ENCODE data around the gene WWOX. TPM values are rescaled to one million over a fixed set of nuclear protein-coding genes. Genes with fewer than 3 reads are reported as not detected.

Gene WWOX
- total and polyA plus RNA-seq, 2 of the 8 experiments (the other 6 are each of a cell fraction or from before 2014, with no cell fraction given), result 5.4 to 16.7 TPM

- no peak overlapping the region for H2BK15ac ChIP-seq (ENCODE audit: low read length)
- H4K5ac ChIP-seq (ENCODE audit: insufficient read length, low read depth, low read length), result no peak overlapping the region
- DNase-seq (ENCODE audit: low read depth in 1 of 2, low spot score in 2 of 2) (no peak), FAIRE-seq (no peak)
- WGBS, 2 experiments (ENCODE audit: extremely low coverage in 1 of 2, insufficient coverage in 1 of 2, insufficient read length in 1 of 2, insufficient replicate concordance in 2 of 2, low coverage in 1 of 2, low lambda C conversion rate in 2 of 2, missing lambda C conversion rate in 1 of 2), result 94% methylated on average over 6 of the region's 6 CpGs; no CpG with 5 or more reads in 1 of the 2 experiments
- no peak overlapping the region for H2BK120ac ChIP-seq (replicated peaks; ENCODE audit: low read depth, low read length)
- no peak for TF ChIP-seq MAFK (IDR thresholded peaks at IDR 0.05; ENCODE audit: low read depth, low read length)
- no peak overlapping the region for H3K9ac ChIP-seq (replicated peaks in 1 of 4; ENCODE audit: extremely low read depth in 1 of 4, low read depth in 3 of 4, low read length in 3 of 4)
- H3K4me3 ChIP-seq (ENCODE audit: extremely low read depth in 1 of 4, insufficient read depth in 2 of 4, low read depth in 3 of 4, low read length in 4 of 4), result no peak overlapping the region
- no peak overlapping the region for H4K8ac ChIP-seq (ENCODE audit: extremely low read depth, insufficient read depth, low read length)
- no peaks in the 10 kb centered on the region for H3K79me1 ChIP-seq (ENCODE audit: low read depth, low read length)
- no peak overlapping the region for H3K18ac ChIP-seq (ENCODE audit: extremely low read depth, low read length)
- no peak overlapping the region for H2AK5ac ChIP-seq (ENCODE audit: low read depth, low read length)
- H3K56ac ChIP-seq (replicated peaks; ENCODE audit: insufficient read length, low read depth, low read length), result no peak overlapping the region
- POLR2A ChIA-PET (ENCODE audit: partially characterized antibody), result no interaction called here
- no peaks in the 10 kb centered on the region for H4K20me1 ChIP-seq (replicated peaks in 1 of 2; ENCODE audit: control insufficient read depth in 1 of 2, insufficient read depth in 2 of 2, low read length in 2 of 2)
- no peak overlapping the region for H3K14ac ChIP-seq (ENCODE audit: insufficient read length)
- H3K9me3 ChIP-seq (ENCODE audit: insufficient read depth in 2 of 2, low read depth in 1 of 2, low read length in 1 of 2), result no peaks in the 10 kb centered on the region
- no peak overlapping the region for H2BK20ac ChIP-seq (ENCODE audit: low read length)
- no peak overlapping the region for H2AFZ ChIP-seq (ENCODE audit: low read length)
- no peaks in the 10 kb centered on the region for H3K79me2 ChIP-seq (ENCODE audit: control insufficient read depth in 1 of 2, insufficient read depth in 2 of 2, low read length in 2 of 2)
- H3K4ac ChIP-seq (replicated peaks; ENCODE audit: insufficient read length, low read depth, low read length), result no peak overlapping the region
- no peak overlapping the region for H3K4me2 ChIP-seq (ENCODE audit: insufficient read depth in 1 of 2, low read depth in 2 of 2, low read length in 2 of 2)
- H2BK5ac ChIP-seq (ENCODE audit: low read depth, low read length), result no peak overlapping the region
- H3K23me2 ChIP-seq (ENCODE audit: low read depth, low read length), result peaks cover 5% of the 10 kb centered on the region; the same call in 1 of the 2 replicates
- H3K27ac ChIP-seq (ENCODE audit: low read depth, low read length), result no peak overlapping the region
- H3K27me3 ChIP-seq (replicated peaks in 1 of 4; ENCODE audit: control insufficient read depth in 3 of 4, extremely low read depth in 1 of 4, insufficient read depth in 3 of 4, low read length in 3 of 4), result no peaks in the 10 kb centered on the region
- CTCF ChIA-PET (ENCODE audit: partially characterized antibody), result interaction anchor here (1.4 kb wide), 1 partner anchor 12 kb away, joined by 5 read pairs; no protein-coding TSS in a partner anchor
- peaks cover 0 to 3% (median 0%) of the 10 kb centered on the region in 4 experiments; a peak in 1 of 7 replicates for H3K4me1 ChIP-seq (replicated peaks in 1 of 4; ENCODE audit: control insufficient read depth in 3 of 4, insufficient read depth in 4 of 4, low read length in 3 of 4)
- no peaks in the 10 kb centered on the region for H3K36me3 ChIP-seq (ENCODE audit: control insufficient read depth in 2 of 4, insufficient read depth in 4 of 4, low read length in 3 of 4)
- H4K91ac ChIP-seq (replicated peaks; ENCODE audit: insufficient read length, low read length), result no peak overlapping the region
- no peak overlapping the region for H3K23ac ChIP-seq (ENCODE audit: insufficient read length)
- H2BK12ac ChIP-seq (ENCODE audit: low read depth, low read length), result no peak overlapping the region
Measured at GRCh38 chr16:78200623-78201096, 101.2 kb downstream of the WWOX start.

All from H1 (cell line).